OCI-LY7 (cell line): ENCODE measurements around the gene CNTN5.

Experiments used
- EZH2phosphoT487 ChIP-seq: fragments of 200-600 bp; sonication (generic); IDR thresholded peaks from 2 replicates; pipeline ENCODE4 v1.6.1; 2018; ENCODE audit warnings: low read depth, borderline replicate concordance, mild to moderate bottlenecking, mixed run types, antibody characterized with exemption, low read length, moderate library complexity, mixed read lengths
- TF ChIP-seq, protein P1 (sequence below): fragments of 200-600 bp; sonication (generic); conservative IDR thresholded peaks from 2 replicates; pipeline ENCODE4 v1.5.1; 2014; ENCODE audit warnings: mild to moderate bottlenecking, antibody characterized with exemption, low read length, moderate library complexity, mixed read lengths

DNA sequence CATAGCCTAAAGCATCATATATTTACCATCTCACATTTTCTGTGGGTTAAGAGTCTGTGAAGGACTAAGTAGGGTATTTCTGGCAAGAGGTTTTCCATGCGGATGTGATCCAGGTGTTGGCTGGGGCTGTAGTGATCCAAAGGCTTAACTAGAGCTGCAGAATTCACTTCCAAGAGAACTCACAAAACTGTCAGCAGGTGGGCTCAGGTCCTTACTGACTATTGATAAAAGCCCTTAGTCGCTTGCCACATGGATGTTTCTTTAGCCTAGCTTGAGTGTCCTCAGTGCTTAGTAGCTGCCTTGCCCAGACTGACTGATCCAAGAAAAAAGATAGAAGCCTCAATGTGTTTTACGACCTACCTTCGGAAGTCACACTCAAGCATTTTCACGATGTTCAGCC lies 250.8 kb downstream of the CNTN5 start:
- TF ChIP-seq, protein P1, sequence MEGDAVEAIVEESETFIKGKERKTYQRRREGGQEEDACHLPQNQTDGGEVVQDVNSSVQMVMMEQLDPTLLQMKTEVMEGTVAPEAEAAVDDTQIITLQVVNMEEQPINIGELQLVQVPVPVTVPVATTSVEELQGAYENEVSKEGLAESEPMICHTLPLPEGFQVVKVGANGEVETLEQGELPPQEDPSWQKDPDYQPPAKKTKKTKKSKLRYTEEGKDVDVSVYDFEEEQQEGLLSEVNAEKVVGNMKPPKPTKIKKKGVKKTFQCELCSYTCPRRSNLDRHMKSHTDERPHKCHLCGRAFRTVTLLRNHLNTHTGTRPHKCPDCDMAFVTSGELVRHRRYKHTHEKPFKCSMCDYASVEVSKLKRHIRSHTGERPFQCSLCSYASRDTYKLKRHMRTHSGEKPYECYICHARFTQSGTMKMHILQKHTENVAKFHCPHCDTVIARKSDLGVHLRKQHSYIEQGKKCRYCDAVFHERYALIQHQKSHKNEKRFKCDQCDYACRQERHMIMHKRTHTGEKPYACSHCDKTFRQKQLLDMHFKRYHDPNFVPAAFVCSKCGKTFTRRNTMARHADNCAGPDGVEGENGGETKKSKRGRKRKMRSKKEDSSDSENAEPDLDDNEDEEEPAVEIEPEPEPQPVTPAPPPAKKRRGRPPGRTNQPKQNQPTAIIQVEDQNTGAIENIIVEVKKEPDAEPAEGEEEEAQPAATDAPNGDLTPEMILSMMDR = no peak
- TF ChIP-seq EZH2phosphoT487 = no peak
